GM18870 (cell line): ENCODE results near the gene IFNA13.

Experiments
- ATAC-seq: cut with Tn5 transposase; IDR thresholded peaks from one replicate; pipeline ENCODE4 v1.9.1; 2021; ENCODE audit warnings: moderate library complexity; ENCODE audit not compliant: unreplicated experiment

IFNA13 gene

GRCh38 chr9:21362287-21362686 is 5.6 kb downstream of the IFNA13 start:
- no peak for ATAC-seq

DNA sequence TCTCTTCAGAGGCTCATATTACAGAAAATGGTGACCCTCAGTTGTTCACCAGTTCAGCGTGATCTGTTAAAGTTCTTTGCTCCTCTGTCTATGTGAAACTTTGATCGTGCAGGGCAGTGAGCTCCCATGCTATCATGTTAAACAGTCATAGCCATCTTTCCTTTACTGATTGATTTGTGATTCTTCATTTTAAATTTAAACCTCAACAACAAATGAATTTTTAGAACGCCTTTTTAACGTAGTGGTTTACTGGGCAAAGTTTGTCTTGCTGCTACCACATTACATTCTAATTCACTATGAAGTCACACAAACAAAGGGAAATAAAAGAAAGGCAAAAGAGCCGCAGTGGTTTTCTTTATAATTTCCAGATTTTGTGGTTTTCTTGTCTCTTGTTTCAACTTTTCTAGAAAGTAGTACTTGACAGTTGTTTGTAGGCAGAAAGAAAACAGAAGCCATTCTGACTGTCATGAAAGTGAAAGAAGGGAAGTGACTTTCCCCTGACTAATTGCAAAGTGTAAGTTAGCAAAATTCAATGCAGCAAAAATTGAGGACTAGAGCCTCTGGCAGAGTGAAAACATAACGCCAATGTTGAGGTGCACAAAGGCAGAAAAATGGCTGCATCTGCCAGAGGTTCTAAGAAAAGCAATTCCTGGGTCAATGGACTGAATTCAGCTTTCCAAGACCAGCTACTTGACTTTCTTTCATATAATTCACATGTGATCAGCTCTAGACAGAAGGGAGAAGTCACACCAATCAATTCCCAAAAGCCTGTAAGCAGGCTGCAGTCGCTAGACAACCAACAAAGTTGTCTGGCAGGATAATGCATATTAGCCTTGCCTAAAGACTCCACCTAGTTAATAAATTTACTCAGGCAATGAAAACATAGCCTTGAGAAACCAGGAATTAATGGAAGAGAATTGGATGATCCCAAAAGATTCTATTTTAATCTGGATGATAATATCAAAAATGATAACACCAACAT is 10.1 kb downstream of the IFNA13 start:
- ATAC-seq = peak; percentile 90

DNA sequence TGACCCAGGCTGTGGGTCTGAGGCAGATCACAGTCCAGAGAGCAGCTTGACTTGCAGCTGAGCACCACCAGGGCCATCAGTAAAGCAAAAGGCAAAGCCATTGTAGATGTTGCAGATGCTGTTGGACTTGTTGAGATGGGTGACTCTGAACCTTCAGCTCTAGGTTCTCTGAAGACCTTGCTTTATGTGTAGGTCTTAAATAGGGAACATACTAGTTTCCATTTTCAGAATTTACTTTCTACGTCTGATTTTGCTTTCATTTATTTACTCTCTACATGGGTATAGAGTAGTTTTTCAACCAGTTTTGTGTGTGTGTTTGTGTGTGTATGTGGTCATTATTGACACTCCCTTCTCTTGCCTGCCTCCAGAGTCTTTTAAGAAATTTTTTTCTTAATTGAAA is 17.1 kb downstream of the IFNA13 start, which contains the start of gene IFNA6:
TSS of gene IFNA6 (minus strand) at position 101 of the 400 bp plus-strand sequence. CDS start at position 101, 0 bp downstream.
- ATAC-seq = no peak

DNA sequence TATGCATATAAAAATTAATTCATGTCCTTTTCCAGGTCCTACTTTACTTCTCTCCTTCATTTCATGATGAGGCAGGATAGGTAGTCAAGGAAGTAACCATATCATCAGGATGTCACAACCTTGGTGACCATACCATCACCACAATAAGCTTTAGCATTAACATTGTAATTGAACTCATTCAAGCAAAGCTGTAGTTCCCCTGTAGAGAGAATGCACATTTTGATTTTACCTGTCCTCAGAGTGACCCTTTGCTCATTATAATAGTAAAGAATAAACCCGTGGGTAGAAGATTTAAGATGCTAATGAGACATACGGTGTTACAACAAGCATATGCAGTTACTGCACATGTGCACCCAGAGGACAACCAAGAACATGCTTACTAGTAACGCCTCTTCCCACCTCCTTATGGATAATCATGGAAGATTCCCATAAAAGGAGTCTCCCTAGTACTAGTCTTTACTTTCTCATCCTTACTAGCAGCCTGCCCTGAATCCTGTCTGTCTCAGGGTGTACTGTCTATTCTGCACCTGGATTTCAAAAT is 19.4 kb downstream of the IFNA13 start:
- ATAC-seq = no peak

- ATAC-seq = no peak
Measured at GRCh38 chr9:21340735-21341134, 27.1 kb downstream of the IFNA13 start.

GRCh38 chr9:21336457-21336856 is 31.4 kb downstream of the IFNA13 start:
- no peak for ATAC-seq

DNA sequence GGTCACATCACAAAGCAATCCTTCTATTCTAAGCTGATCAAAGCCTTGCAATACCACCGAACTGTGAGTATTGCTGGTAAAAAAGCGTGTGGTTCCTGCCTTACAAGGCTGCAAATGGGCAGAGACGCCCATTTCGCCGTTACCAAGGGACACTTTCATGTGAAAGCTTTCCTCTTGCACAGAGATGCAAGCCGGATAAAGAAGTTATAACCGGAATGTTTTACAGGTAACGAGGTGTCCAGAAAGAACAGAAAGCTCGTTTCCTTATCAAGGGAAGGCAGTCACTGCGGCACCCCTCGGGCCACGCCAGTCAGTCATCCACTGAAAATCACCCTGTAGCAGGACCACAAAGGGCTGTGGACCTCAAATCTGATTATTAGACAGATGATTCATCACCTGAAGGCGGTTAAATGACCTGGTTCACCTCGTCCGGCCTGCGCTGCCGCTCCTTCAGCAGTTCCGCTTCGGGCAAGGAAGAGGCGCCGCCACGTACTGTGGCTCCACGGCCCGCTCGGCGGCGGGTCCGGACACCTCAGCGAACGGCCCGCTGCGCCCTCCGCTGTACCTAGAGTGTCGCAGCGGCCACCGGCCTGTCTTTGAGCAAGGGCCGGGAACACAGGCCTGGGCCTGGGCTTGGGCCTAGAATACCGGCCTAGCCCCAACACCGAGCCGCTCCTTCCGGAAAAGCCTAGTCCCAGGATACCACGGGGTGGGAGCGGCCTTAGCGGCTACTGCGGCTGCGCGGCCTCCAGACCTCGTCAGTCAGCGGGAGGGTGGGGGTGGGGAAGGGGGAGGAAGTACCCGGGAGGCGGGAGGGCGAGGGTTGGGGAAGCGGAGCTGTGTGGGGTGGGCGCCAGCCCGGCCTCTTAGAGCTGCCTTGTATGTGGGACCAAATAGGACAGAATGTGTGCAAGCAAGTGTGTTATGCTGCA is 32.9 kb downstream of the IFNA13 start, which contains the start of gene KLHL9:
TSS of gene KLHL9 (minus strand) at position 704 of the 932 bp plus-strand sequence. CDS start at position 159, 545 bp downstream.
- ATAC-seq = peak; percentile 72

GRCh38 chr9:21333226-21333625 is 34.6 kb downstream of the IFNA13 start:
- ATAC-seq = no peak

DNA sequence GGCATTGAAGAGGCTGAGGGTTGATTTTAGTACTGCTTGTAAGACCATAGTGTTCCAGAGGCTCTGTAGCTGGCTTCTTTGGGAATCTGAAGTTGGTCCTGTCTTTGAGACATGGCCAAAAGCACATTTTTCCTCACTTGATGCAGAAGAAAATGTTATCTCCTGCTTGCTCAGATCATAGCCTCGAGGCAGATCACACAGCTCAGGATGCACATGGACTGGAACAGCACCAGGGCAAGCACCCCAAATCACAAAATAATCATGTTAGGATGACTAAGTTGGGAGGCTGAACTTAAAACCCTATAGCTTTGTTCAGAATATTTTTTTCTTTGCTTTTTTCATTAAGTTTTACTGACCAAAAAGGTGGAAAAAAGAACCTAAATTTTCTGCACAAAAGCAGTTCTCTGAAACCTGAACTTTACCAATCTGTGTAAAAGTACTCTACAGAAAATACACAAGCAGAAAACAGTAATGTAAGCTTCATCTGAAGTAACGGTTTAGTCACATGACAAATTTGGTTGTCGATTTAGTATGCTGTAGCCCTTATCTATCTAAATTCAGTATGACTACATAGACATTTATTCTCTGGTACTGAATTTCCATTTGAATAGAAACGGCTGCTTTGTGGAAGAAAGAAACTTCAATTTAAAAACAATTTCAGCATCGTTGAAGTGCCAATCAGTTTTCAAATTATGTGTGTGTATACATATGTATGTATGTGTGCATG is 36.0 kb downstream of the IFNA13 start:
- no peak for ATAC-seq

DNA sequence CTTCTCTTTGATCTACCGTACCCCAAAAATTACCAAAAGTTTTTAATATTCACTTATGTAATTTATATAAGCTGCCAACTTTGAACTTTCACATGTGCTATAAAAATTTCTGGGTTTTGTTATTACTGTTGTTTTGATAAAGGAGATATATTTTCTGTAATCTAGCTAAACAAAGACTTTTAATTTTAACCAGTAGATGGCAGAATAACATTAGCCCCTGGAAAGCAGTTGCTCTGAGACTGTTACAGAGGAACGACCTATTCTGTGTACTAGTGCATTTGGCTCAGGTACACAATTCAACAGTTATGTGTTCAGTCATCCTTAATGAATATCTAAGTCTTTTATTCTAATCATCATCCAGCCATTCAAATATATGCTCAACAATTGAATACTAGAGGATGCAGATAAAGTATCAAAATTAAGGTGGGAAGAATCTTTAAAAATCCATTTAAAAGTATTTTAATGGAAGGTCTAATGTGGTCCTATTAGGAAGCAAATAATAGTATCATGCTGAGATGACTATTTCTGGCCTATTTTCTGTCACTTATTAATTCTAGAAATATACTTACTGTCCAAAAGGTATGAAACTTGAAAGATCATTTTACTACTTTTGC is 41.2 kb downstream of the IFNA13 start:
- peak; percentile 68 for ATAC-seq

- no peak for ATAC-seq
Measured at GRCh38 chr9:21324047-21324446, 43.8 kb downstream of the IFNA13 start.

DNA sequence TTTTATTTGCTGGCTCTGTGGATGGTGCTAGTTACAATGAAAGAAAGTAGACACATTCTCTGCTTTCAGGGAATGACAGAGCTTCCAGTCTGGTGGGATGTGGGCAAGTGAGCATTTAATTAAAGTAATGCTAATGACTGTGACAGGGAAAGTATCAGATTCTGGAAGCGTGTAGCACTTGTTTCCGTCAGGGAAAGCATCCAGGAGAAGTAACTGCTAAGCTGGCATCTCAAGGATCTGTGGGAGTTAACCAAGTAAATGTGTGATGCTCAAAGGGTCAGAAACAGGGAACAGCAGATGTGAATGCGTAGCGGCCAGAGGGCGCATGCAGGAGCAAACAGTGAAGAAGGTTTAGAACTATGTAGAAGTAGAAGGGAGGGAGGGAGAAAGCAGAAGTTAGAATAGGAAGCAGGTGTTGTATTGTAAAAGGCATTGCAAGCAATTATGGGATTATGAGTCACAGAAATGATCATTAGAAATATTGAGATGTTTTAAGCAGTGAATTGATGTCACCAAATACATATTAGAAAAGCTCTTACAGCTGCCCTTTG is 44.9 kb downstream of the IFNA13 start:
- no peak for ATAC-seq

- no peak for ATAC-seq
Measured at GRCh38 chr9:21320465-21320864, 47.4 kb downstream of the IFNA13 start.

GRCh38 chr9:21317956-21318923 is 49.6 kb downstream of the IFNA13 start:
- no peak for ATAC-seq
